Suprapubic skin (tissue), 4 donors: ENCODE data around the gene SUPT5H. TPM values are rescaled to one million over a fixed set of nuclear protein-coding genes. Genes with fewer than 3 reads are reported as not detected.

ENCODE experiments used
- DNase-seq, 2 donors: peaks; one replicate each; pipeline ENCODE4 v3.0.0-alpha.2; 2019; ENCODE audit warnings: low spot score in 2 of 2
- H3K27ac ChIP-seq: fragments of 200-600 bp; sonication (generic); one replicate; pipeline ENCODE4 v1.5.1; 2019
- H3K27me3 ChIP-seq: fragments of 200-600 bp; sonication (generic); one replicate; pipeline ENCODE4 v1.5.1; 2019
- H3K36me3 ChIP-seq: fragments of 200-600 bp; sonication (generic); one replicate; pipeline ENCODE4 v1.5.1; 2019
- H3K4me1 ChIP-seq: fragments of 200-600 bp; sonication (generic); one replicate; pipeline ENCODE4 v1.5.1; 2019
- H3K4me3 ChIP-seq: fragments of 200-600 bp; sonication (generic); one replicate; pipeline ENCODE4 v1.5.1; 2019; ENCODE audit warnings: mild to moderate bottlenecking
- H3K9me3 ChIP-seq: fragments of 200-600 bp; sonication (generic); one replicate; pipeline ENCODE4 v1.5.1; 2019
- EP300 ChIP-seq: sonication (generic); formaldehyde crosslinking; IDR thresholded peaks from one replicate; pipeline ENCODE4 v1.6.1; 2017; ENCODE audit warnings: antibody characterized with exemption
- POLR2A ChIP-seq, 2 donors: fragments of 450-650 bp; IDR thresholded peaks; one replicate each; pipeline ENCODE4 v1.6.1; 2017; ENCODE audit warnings: antibody characterized with exemption in 2 of 2, mild to moderate bottlenecking in 2 of 2, moderate library complexity in 2 of 2
- POLR2AphosphoS5 ChIP-seq, 3 donors: sonication (generic); formaldehyde crosslinking; IDR thresholded peaks; one replicate each; pipeline ENCODE4 v1.6.1; 2017; ENCODE audit warnings: antibody characterized with exemption in 3 of 3
- WGBS: methylation state at CpG from one replicate; pipeline ENCODE4 v1.1.5; 2018; 5-methylcytosine and 5-hydroxymethylcytosine counted together
- total RNA-seq, 4 donors: library from RNA; depleted of rRNA; stranded (reverse); fragments of >200 nt; gene quantifications; one replicate each; pipeline ENCODE4 v1.1.0, GENCODE V29; 2016
- TF ChIP-seq, protein P1 (sequence below), 2 donors: fragments of 200-600 bp in 1 of 2; fragments of 450-650 bp in 1 of 2; sonication (generic) in 1 of 2; IDR thresholded peaks; one replicate each; pipeline ENCODE4 v1.5.1; 2016 to 2019; ENCODE audit warnings: antibody characterized with exemption in 2 of 2, mild to moderate bottlenecking in 1 of 2, moderate library complexity in 1 of 2

The SUPT5H gene
- total RNA-seq, 4 donors from 2014 or later: 59.4 to 135 (median 75.4) TPM

DNA sequence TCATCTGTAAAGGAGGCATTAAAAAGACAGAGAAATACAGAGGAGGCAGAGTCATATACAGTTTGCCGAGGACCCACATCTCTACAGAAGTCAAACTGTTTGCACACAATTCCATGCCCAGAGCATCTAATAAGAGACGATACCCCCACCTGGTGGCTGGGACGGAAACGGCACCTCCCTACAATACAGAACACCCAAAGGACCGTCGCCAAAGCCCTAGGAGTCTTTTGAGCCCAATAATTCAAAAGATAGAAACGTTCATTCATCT lies 33.6 kb upstream of the SUPT5H start:
- peak overlapping the region; percentile 100 for H3K27ac ChIP-seq
- 0% methylated on average over 7 of the region's 7 CpGs for WGBS
- TF ChIP-seq, protein P1, sequence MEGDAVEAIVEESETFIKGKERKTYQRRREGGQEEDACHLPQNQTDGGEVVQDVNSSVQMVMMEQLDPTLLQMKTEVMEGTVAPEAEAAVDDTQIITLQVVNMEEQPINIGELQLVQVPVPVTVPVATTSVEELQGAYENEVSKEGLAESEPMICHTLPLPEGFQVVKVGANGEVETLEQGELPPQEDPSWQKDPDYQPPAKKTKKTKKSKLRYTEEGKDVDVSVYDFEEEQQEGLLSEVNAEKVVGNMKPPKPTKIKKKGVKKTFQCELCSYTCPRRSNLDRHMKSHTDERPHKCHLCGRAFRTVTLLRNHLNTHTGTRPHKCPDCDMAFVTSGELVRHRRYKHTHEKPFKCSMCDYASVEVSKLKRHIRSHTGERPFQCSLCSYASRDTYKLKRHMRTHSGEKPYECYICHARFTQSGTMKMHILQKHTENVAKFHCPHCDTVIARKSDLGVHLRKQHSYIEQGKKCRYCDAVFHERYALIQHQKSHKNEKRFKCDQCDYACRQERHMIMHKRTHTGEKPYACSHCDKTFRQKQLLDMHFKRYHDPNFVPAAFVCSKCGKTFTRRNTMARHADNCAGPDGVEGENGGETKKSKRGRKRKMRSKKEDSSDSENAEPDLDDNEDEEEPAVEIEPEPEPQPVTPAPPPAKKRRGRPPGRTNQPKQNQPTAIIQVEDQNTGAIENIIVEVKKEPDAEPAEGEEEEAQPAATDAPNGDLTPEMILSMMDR (IDR thresholded peaks at IDR 0.05): peak; percentile 86 to 100
- TF ChIP-seq EP300 (no peak), POLR2AphosphoS5 (IDR thresholded peaks at IDR 0.05) (no peak), POLR2A (IDR thresholded peaks at IDR 0.05) (no peak)
- H3K4me3 ChIP-seq: peak overlapping the region; percentile 93
- DNase-seq: peak; percentile 96 to 97
- H3K27me3 ChIP-seq: no peaks in the 10 kb centered on the region
- peaks cover 45% of the 10 kb centered on the region for H3K4me1 ChIP-seq
- H3K36me3 ChIP-seq: peaks cover 22% of the 10 kb centered on the region
- no peaks in the 10 kb centered on the region for H3K9me3 ChIP-seq

DNA sequence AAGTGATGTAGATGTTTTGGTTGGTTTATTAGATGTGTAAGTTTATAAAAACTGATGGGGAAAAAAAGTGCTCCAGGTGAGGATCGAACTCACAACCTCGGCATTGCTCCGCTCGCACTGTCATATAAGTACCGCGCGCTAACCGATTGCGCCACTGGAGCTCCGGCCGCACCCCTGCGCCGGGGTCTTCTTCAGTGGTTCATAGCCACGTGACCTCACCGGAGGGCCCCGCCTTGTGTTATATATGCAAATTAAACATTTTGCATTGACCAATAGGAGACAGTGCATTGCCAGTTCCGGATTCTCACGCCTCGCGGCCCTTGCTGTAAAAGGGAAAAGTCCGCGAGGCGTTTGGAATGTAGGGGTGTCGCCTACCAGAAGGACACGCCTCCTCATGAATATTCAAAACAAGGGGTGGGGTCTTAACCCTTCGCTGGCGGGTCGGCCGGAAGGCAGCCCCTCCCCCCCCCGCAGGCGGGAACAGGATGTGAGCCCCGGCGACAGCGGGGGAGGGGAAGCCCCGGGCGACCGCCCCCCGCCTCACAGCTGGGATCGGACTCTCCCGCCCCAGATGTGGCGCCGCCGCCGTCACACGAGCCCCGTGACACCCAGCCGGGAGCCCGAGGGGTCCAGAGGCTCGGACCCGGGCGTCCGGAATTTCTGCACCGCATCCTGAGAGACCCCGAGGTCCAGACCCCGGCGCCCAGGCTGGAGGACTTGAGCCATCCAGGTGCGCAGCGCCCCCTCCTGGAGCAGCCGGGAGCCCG lies 33.1 kb upstream of the SUPT5H start, which contains the start of gene PLEKHG2:
TSS of gene PLEKHG2 (plus strand) at position 570 of the 767 bp plus-strand sequence. CDS start 1,418 bp downstream, outside the sequence.
- peak within 1 kb of the TSS; percentile 93 for H3K4me3 ChIP-seq
- no peaks in the 10 kb centered on the region for H3K27me3 ChIP-seq
- WGBS: 0% methylated on average over 22 of the region's 60 CpGs
- no peak for TF ChIP-seq EP300
- TF ChIP-seq POLR2AphosphoS5 (IDR thresholded peaks at IDR 0.05): peak; percentile 95 to 100 (median 95)
- TF ChIP-seq, protein P1 (IDR thresholded peaks at IDR 0.05): peak; percentile 67 to 83
- TF ChIP-seq POLR2A (IDR thresholded peaks at IDR 0.05): peak; percentile 94 to 97
- peak; percentile 99 for DNase-seq
- peaks cover 45% of the 10 kb centered on the region for H3K4me1 ChIP-seq
- no peaks in the 10 kb centered on the region for H3K9me3 ChIP-seq
- H3K36me3 ChIP-seq: peaks cover 19% of the 10 kb centered on the region
- H3K27ac ChIP-seq: peak within 1 kb of the TSS; percentile 100

DNA sequence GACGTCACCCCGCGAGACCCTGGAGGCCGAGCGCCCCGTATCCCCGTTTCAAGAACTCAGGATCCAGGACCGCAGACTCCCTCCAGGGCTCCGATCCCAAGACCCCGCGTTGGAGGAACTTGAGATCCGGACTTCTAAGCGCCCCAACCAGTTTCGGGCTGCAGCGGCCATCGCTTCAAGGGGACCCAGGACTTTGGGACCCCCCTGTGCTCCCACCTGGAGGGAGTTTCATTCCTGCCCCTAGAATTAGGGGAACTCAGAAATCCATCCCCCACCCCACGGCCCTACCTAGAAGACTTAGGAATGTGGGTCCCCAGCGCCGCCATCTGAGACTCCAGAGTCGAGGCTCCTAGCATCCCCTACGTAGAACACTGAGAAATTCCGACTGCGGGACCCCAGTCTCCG lies 32.5 kb upstream of the SUPT5H start:
- DNase-seq: no peak
- 3% methylated on average over 8 of the region's 24 CpGs for WGBS
- peaks cover 45% of the 10 kb centered on the region for H3K4me1 ChIP-seq

DNA sequence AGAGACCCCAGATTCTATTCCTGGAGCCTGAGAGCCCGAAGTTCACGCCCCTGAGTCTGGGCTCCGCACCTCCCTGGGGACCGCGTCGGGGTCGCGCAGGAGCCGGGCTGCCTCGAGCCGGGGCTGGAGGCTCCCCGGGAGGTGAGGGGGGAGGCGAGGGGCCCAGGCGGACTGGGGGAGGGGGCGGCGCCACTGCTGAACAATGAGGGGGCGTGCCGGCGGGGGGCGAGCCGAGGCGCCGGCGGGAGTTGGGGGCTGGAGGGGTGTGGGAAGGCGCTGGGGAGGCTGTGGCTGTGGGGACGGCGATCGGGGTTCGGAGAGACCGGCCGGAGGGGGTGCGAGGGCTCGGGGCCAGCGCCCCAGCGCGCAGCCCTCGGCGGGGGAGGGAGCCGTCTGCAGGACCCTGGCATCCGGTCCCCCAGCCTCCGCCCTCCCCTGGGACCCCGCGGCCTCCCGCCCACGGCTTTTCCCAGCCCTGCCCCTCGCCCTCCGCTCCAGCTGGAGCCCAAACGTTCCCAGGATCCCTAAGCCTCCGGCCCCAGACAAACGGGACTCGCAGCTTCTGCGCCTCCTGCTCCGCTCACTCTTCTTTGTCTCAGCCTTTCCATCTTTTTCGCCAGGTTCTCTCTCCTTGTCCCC lies 32.0 kb upstream of the SUPT5H start:
- TF ChIP-seq POLR2A (IDR thresholded peaks at IDR 0.05): no peak
- TF ChIP-seq, protein P1 (IDR thresholded peaks at IDR 0.05): no peak
- TF ChIP-seq POLR2AphosphoS5 (IDR thresholded peaks at IDR 0.05): no peak
- TF ChIP-seq EP300: no peak
- peaks cover 45% of the 10 kb centered on the region for H3K4me1 ChIP-seq
- no peaks in the 10 kb centered on the region for H3K9me3 ChIP-seq
- peak; percentile 84 to 89 for DNase-seq
- H3K27ac ChIP-seq: peak overlapping the region; percentile 81
- H3K36me3 ChIP-seq: peaks cover 15% of the 10 kb centered on the region
- WGBS: 3% methylated on average over 37 of the region's 54 CpGs
- no peaks in the 10 kb centered on the region for H3K27me3 ChIP-seq
- H3K4me3 ChIP-seq: peak overlapping the region; percentile 93

More for the DNA sequence above, 32.5 kb upstream of the SUPT5H start:
- TF ChIP-seq POLR2A (IDR thresholded peaks at IDR 0.05) (no peak), POLR2AphosphoS5 (IDR thresholded peaks at IDR 0.05) (no peak), EP300 (no peak)
- TF ChIP-seq, protein P1 (IDR thresholded peaks at IDR 0.05): no peak
- Histone ChIP-seq H3K27me3 (no peaks in the 10 kb centered on the region), H3K27ac (peak overlapping the region; percentile 81), H3K4me3 (peak overlapping the region; percentile 93), H3K9me3 (no peaks in the 10 kb centered on the region), H3K36me3 (peaks cover 19% of the 10 kb centered on the region)
